ENCODE data around the gene ZNF778.
"Not testable (repeated sequence)": the region's sequence is repeated elsewhere in the genome, so short reads cannot be mapped to it uniquely, and the experiment has no call there.

ZNF778 gene

GRCh38 chr16:89187032-89187769, 30.3 kb upstream of the ZNF778 start:
- ATAC-seq (ENCODE audit: insufficient read depth, low read depth) (peak; percentile 46), DNase-seq (peak; percentile 44)
- TF ChIP-seq EZH2 (IDR thresholded peaks at IDR 0.05; ENCODE audit: borderline replicate concordance, low read depth, low read length, severe bottlenecking), result no peak
- TF ChIP-seq, protein P1, sequence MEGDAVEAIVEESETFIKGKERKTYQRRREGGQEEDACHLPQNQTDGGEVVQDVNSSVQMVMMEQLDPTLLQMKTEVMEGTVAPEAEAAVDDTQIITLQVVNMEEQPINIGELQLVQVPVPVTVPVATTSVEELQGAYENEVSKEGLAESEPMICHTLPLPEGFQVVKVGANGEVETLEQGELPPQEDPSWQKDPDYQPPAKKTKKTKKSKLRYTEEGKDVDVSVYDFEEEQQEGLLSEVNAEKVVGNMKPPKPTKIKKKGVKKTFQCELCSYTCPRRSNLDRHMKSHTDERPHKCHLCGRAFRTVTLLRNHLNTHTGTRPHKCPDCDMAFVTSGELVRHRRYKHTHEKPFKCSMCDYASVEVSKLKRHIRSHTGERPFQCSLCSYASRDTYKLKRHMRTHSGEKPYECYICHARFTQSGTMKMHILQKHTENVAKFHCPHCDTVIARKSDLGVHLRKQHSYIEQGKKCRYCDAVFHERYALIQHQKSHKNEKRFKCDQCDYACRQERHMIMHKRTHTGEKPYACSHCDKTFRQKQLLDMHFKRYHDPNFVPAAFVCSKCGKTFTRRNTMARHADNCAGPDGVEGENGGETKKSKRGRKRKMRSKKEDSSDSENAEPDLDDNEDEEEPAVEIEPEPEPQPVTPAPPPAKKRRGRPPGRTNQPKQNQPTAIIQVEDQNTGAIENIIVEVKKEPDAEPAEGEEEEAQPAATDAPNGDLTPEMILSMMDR (IDR thresholded peaks at IDR 0.05; ENCODE audit: borderline replicate concordance, extremely low read depth, low read length, poor library complexity, severe bottlenecking), result peak; percentile 15
- Histone ChIP-seq H3K9ac (ENCODE audit: low read depth, low read length) (no peak overlapping the region), H3K36me3 (ENCODE audit: insufficient read depth, low read length) (no peaks in the 10 kb centered on the region), H2AFZ (ENCODE audit: low read depth, low read length) (no peak overlapping the region), H3K9me3 (ENCODE audit: insufficient read depth, low read length, severe bottlenecking) (no peaks in the 10 kb centered on the region), H3K4me2 (ENCODE audit: insufficient read depth, low read length) (no peak overlapping the region), H3K27ac (ENCODE audit: low read length) (no peak overlapping the region), H3K4me1 (ENCODE audit: insufficient read depth, low read length) (peaks cover 3% of the 10 kb centered on the region), H3K4me3 (ENCODE audit: low read depth in 1 of 2, low read length in 2 of 2) (no peak overlapping the region), H4K20me1 (ENCODE audit: insufficient read depth, low read length) (peaks cover 20% of the 10 kb centered on the region), H3K27me3 (ENCODE audit: insufficient read depth, low read length, poor library complexity) (no peaks in the 10 kb centered on the region), H3K79me2 (ENCODE audit: insufficient read depth, low read length) (no peaks in the 10 kb centered on the region)

GRCh38 chr16:89187770-89188392, 29.6 kb upstream of the ZNF778 start:
- H3K27ac ChIP-seq (ENCODE audit: low read length), result no peak overlapping the region
- no peak overlapping the region for H3K4me3 ChIP-seq (ENCODE audit: low read depth in 1 of 2, low read length in 2 of 2)
- H3K4me2 ChIP-seq (ENCODE audit: insufficient read depth, low read length), result no peak overlapping the region
- H3K27me3 ChIP-seq (ENCODE audit: insufficient read depth, low read length, poor library complexity), result no peaks in the 10 kb centered on the region
- no peaks in the 10 kb centered on the region for H3K79me2 ChIP-seq (ENCODE audit: insufficient read depth, low read length)
- ATAC-seq (ENCODE audit: insufficient read depth, low read depth), result peak; percentile 32; the same call in 2 of the 3 replicates
- DNase-seq, result no peak
- no peak for TF ChIP-seq EZH2 (IDR thresholded peaks at IDR 0.05; ENCODE audit: borderline replicate concordance, low read depth, low read length, severe bottlenecking)
- TF ChIP-seq, protein P1 (IDR thresholded peaks at IDR 0.05; ENCODE audit: borderline replicate concordance, extremely low read depth, low read length, poor library complexity, severe bottlenecking), result no peak
- H3K9me3 ChIP-seq (ENCODE audit: insufficient read depth, low read length, severe bottlenecking), result no peaks in the 10 kb centered on the region
- peaks cover 20% of the 10 kb centered on the region for H4K20me1 ChIP-seq (ENCODE audit: insufficient read depth, low read length)
- peaks cover 5% of the 10 kb centered on the region for H3K4me1 ChIP-seq (ENCODE audit: insufficient read depth, low read length)
- no peaks in the 10 kb centered on the region for H3K36me3 ChIP-seq (ENCODE audit: insufficient read depth, low read length)
- H2AFZ ChIP-seq (ENCODE audit: low read depth, low read length), result no peak overlapping the region
- no peak overlapping the region for H3K9ac ChIP-seq (ENCODE audit: low read depth, low read length)

DNA sequence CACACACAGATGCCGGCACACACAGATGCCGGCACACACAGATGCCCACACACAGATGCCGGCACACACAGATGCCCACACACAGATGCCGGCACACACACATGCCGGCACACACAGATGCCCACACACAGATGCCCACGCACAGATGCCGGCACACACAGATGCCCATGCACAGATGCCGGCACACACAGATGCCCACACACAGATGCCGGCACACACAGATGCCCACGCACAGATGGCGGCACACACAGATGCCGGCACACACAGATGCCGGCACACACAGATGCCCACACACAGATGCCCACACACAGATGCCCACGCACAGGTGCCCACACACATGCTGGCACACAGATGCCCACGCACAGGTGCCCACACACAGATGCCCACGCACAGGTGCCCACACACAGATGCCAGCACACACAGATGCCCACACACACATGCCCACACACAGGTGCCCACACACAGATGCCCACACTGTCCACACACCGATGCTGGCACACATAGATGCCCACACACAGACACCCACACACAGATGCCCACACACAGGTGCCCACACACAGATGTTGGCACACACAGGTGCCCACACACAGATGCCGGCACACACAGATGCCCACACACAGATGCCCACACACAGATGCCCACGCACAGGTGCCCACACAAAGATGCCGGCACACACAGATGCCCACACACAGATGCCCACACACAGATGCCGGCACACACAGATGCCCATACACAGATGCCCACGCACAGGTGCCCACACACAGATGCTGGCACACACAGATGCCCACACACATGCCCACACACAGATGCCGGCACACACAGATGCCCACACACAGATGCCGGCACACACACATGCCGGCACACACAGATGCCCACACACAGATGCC, 28.8 kb upstream of the ZNF778 start:
- H3K4me2 ChIP-seq (ENCODE audit: insufficient read depth, low read length); H3K9me3 ChIP-seq (ENCODE audit: insufficient read depth, low read length, severe bottlenecking); ATAC-seq (ENCODE audit: insufficient read depth, low read depth); H3K9ac ChIP-seq (ENCODE audit: low read depth, low read length); H3K27me3 ChIP-seq (ENCODE audit: insufficient read depth, low read length, poor library complexity); H3K27ac ChIP-seq (ENCODE audit: low read length); DNase-seq; H3K36me3 ChIP-seq (ENCODE audit: insufficient read depth, low read length); H3K4me1 ChIP-seq (ENCODE audit: insufficient read depth, low read length); H2AFZ ChIP-seq (ENCODE audit: low read depth, low read length); H3K79me2 ChIP-seq (ENCODE audit: insufficient read depth, low read length); H3K4me3 ChIP-seq (ENCODE audit: low read depth in 1 of 2, low read length in 2 of 2): not testable (repeated sequence)
- peaks cover 20% of the 10 kb centered on the region for H4K20me1 ChIP-seq (ENCODE audit: insufficient read depth, low read length)
